ENCODE results near the gene HORMAD2. TPM values are rescaled to one million over a fixed set of nuclear protein-coding genes. Genes with fewer than 3 reads are reported as not detected.

Gene HORMAD2
- total RNA-seq, 1 donor from 2014 or later, result not detected

DNA sequence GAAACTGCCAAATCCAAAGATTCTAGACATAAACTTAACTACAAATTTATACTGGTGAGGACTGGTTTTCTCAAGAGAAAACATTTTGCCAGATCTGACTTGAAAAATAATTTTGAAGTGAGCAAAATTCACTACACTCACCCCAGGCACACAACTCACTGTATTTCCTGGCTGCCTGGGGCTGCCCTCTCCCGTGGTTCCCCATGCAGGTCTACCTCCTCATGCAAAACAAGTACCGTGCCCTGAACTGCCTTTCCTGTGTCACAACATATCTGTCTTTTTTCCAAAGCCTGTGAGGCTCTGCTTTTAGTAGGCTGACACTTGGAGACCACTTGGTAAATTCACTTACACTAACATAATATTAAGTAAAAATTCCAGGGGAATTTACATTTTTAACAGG is 89.9 kb downstream of the HORMAD2 start:
- Mint-ChIP-seq H3K36me3 (ENCODE audit: unreplicated experiment) (no peaks in the 10 kb centered on the region), H3K27ac (ENCODE audit: unreplicated experiment) (no peak overlapping the region), H3K9me3 (ENCODE audit: unreplicated experiment) (peaks cover 2% of the 10 kb centered on the region), H3K27me3 (ENCODE audit: unreplicated experiment) (no peaks in the 10 kb centered on the region), H3K4me3 (ENCODE audit: unreplicated experiment) (no peak overlapping the region), H3K4me1 (ENCODE audit: unreplicated experiment) (peaks cover 15% of the 10 kb centered on the region)
- no peak for DNase-seq (ENCODE audit: extremely low spot score, unreplicated experiment)
- TF ChIP-seq, protein P1, sequence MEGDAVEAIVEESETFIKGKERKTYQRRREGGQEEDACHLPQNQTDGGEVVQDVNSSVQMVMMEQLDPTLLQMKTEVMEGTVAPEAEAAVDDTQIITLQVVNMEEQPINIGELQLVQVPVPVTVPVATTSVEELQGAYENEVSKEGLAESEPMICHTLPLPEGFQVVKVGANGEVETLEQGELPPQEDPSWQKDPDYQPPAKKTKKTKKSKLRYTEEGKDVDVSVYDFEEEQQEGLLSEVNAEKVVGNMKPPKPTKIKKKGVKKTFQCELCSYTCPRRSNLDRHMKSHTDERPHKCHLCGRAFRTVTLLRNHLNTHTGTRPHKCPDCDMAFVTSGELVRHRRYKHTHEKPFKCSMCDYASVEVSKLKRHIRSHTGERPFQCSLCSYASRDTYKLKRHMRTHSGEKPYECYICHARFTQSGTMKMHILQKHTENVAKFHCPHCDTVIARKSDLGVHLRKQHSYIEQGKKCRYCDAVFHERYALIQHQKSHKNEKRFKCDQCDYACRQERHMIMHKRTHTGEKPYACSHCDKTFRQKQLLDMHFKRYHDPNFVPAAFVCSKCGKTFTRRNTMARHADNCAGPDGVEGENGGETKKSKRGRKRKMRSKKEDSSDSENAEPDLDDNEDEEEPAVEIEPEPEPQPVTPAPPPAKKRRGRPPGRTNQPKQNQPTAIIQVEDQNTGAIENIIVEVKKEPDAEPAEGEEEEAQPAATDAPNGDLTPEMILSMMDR (IDR thresholded peaks at IDR 0.05), result no peak

DNA sequence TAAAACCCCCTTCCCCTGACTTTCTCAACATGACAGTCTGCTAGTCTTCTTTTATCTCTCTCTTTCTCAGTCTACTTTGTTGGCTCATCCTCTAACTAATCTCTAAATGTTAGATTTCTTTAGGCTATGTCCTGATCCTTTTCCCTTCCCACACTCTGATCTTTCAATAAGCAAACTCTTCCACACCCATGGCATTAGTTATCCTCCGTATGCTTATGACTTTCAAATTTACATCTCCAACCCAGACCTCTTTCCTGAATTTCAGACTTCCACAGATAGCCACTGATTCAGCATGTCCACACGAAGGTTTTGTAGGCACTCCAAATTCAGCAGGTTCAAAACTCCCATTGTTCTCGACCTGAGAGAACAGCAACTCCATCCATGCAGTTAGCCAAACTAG is 90.7 kb downstream of the HORMAD2 start:
- Mint-ChIP-seq H3K9me3 (ENCODE audit: unreplicated experiment) (no peaks in the 10 kb centered on the region), H3K27ac (ENCODE audit: unreplicated experiment) (no peak overlapping the region), H3K36me3 (ENCODE audit: unreplicated experiment) (no peaks in the 10 kb centered on the region), H3K4me3 (ENCODE audit: unreplicated experiment) (no peak overlapping the region), H3K27me3 (ENCODE audit: unreplicated experiment) (no peaks in the 10 kb centered on the region), H3K4me1 (ENCODE audit: unreplicated experiment) (peaks cover 21% of the 10 kb centered on the region)
- DNase-seq (ENCODE audit: extremely low spot score, unreplicated experiment), result no peak
- TF ChIP-seq, protein P1 (IDR thresholded peaks at IDR 0.05), result no peak

- Mint-ChIP-seq H3K4me1 (ENCODE audit: unreplicated experiment) (peaks cover 17% of the 10 kb centered on the region), H3K27me3 (ENCODE audit: unreplicated experiment) (no peaks in the 10 kb centered on the region), H3K4me3 (ENCODE audit: unreplicated experiment) (no peak overlapping the region), H3K9me3 (ENCODE audit: unreplicated experiment) (no peaks in the 10 kb centered on the region), H3K27ac (ENCODE audit: unreplicated experiment) (no peak overlapping the region), H3K36me3 (ENCODE audit: unreplicated experiment) (no peaks in the 10 kb centered on the region)
- DNase-seq (ENCODE audit: extremely low spot score, unreplicated experiment), result no peak
- TF ChIP-seq, protein P1 (IDR thresholded peaks at IDR 0.05), result no peak
Observed at GRCh38 chr22:30175690-30176288, 95.5 kb downstream of the HORMAD2 start.

DNA sequence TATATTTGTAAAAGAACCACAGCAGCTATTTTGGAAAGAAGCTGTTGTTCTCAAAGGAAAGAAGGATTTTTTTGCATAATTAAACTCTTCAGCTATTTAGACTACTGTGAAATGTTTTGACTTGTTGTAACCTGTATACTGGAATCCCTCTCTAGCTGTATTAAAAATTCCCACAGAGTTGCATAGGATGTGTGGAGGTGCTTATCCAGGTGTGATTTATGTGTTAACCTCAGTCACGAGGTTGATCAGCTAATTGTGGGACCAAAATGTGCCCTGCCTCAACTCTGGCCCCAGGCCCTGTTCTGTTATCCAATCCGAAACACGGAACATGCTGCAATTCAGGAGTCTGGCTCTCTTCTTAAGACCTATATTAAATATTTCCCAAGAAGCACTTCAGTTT is 96.2 kb downstream of the HORMAD2 start:
- H3K9me3 Mint-ChIP-seq (ENCODE audit: unreplicated experiment), result no peaks in the 10 kb centered on the region
- TF ChIP-seq, protein P1 (IDR thresholded peaks at IDR 0.05), result no peak
- H3K4me1 Mint-ChIP-seq (ENCODE audit: unreplicated experiment), result peaks cover 17% of the 10 kb centered on the region
- H3K27ac Mint-ChIP-seq (ENCODE audit: unreplicated experiment), result no peak overlapping the region
- H3K36me3 Mint-ChIP-seq (ENCODE audit: unreplicated experiment), result no peaks in the 10 kb centered on the region
- no peaks in the 10 kb centered on the region for H3K27me3 Mint-ChIP-seq (ENCODE audit: unreplicated experiment)
- no peak for DNase-seq (ENCODE audit: extremely low spot score, unreplicated experiment)
- no peak overlapping the region for H3K4me3 Mint-ChIP-seq (ENCODE audit: unreplicated experiment)

DNA sequence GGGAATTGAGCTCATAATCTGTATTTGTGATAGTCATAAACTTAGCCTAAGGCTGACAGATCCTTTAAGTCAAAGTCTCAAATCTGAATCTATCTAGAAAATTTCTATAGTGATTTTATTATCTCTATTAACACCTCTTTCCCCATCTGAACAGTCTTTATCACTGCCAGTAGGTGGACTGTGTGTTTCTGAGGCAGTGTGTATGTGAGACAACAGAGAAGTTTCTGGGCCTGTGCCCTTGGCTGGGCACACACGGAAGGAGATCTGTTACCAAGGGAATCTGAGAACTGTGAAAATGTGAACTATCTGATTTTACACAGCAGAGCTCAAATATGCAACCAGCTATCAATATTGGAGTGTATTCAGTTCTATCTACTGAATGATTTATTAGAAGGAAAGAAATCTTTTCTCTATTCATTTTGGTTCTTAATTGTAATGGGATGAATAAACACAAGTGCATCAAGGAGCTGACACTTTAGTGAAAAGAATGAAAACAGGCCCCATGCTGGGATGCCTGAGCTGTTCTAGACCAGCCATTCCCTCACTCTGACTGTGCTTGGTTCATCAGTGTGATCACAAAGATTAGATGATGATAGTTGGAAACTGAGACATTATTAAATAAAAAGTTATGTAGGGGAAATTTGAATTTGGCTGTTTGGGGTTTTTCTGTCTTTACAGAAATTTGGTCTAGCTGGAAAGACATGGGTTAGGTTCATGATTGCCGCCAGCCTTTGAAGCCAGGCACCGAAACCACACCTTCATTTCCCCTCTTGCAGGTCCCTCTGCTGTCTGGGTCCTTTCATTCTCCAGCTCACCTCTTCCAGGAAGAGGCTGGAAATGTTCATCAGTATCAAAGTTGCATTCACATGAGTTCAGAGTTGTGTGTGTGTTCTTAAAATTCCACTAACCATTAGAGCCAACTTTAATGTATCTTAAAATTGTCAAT is 98.2 kb downstream of the HORMAD2 start:
- H3K9me3 Mint-ChIP-seq (ENCODE audit: unreplicated experiment), result no peaks in the 10 kb centered on the region
- no peak for DNase-seq (ENCODE audit: extremely low spot score, unreplicated experiment)
- TF ChIP-seq, protein P1 (IDR thresholded peaks at IDR 0.05), result peak; percentile 24
- H3K27me3 Mint-ChIP-seq (ENCODE audit: unreplicated experiment), result no peaks in the 10 kb centered on the region
- peaks cover 27% of the 10 kb centered on the region for H3K4me1 Mint-ChIP-seq (ENCODE audit: unreplicated experiment)
- H3K27ac Mint-ChIP-seq (ENCODE audit: unreplicated experiment), result peak overlapping the region; percentile 68
- no peak overlapping the region for H3K4me3 Mint-ChIP-seq (ENCODE audit: unreplicated experiment)
- no peaks in the 10 kb centered on the region for H3K36me3 Mint-ChIP-seq (ENCODE audit: unreplicated experiment)

Data from osteocyte (in vitro differentiated cells).